NCI-H526 (cell line): ENCODE data around the gene NUDT8.
"Not testable (repeated sequence)": the region's sequence is repeated elsewhere in the genome, so short reads cannot be mapped to it uniquely, and the experiment has no call there.

Source experiments
- DNase-seq, 2 experiments: peaks; one replicate each; lab custom pipeline; 2025; lab: John Stamatoyannopoulos, UW

The NUDT8 gene

DNA sequence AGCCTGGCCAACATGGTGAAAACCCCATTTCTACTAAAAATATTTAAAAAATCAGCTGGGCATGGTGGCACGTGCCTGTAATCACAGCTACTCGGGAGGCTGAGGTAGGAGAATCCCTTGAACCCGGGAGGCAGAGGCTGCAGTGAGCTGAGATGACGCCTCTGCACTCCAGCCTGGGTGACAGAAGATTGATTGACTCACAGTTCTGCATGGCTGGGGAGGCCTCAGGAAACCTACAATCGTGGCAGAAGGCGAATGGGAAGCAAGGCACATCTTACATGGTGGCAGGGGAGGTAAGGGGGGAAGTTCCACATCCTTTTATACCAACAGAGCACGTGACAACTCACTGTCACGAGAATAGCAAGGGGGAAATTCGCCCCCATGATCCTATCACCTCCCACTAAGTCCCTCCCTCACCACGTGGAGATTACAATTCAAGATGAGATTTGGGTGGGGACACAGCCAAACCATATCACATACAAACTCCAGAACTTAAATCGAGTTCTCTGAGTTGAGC lies 40.8 kb downstream of the NUDT8 start:
- DNase-seq, result not testable (repeated sequence)

DNA sequence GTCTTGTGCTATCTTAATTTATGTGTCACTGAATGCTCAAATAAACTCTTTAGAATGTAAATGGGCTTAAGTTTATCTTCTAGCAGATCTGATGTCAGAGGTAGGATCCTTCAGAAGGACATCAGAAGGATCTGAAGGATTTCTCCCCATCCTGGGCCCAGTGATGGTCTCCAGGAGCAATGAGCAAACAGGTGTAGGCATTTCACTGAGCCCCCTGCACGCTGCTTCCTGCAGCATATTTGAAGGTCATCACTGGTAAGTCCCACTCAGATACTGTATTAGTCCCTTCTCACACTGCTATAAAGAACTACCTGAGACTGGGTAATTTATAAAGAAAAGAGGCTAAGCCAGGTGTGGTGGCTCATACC lies 41.6 kb downstream of the NUDT8 start:
- no peak for DNase-seq

GRCh38 chr11:67586568-67587250 lies 43.0 kb downstream of the NUDT8 start:
- no peak for DNase-seq

DNA sequence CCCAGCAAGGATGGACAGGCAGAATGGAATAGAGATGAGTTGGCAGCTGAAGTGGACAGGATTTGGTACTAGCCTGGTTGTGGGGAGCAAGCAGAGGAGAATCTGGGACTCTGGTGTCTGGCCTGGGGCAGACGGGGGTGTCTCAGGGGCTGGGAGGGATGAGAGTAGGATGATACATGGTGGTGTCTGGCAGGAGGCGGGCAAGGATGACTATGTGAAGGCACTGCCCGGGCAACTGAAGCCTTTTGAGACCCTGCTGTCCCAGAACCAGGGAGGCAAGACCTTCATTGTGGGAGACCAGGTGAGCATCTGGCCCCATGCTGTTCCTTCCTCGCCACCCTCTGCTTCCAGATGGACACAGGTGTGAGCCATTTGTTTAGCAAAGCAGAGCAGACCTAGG lies 43.8 kb downstream of the NUDT8 start:
- DNase-seq, result no peak

GRCh38 chr11:67584881-67585873 lies 44.6 kb downstream of the NUDT8 start:
- peak in 1 of 2 experiments; percentile 12 for DNase-seq

GRCh38 chr11:67584205-67584880 lies 45.4 kb downstream of the NUDT8 start:
- DNase-seq, result peak; percentile 47 to 83

- peak; percentile 95 to 98 for DNase-seq
These were observed 46.2 kb downstream of the NUDT8 start, which contains the start of gene GSTP1 for GRCh38 chr11:67583247-67584204. Gene GSTP1, plus strand, starts transcription at chr11:67583812. Its CDS starts 32 bp downstream, at chr11:67583844.

- peak; percentile 46 to 55 for DNase-seq
These were observed 47.7 kb downstream of the NUDT8 start for GRCh38 chr11:67582011-67582410.

GRCh38 chr11:67581469-67581868 lies 48.3 kb downstream of the NUDT8 start:
- DNase-seq, result peak; percentile 66 to 75

DNA sequence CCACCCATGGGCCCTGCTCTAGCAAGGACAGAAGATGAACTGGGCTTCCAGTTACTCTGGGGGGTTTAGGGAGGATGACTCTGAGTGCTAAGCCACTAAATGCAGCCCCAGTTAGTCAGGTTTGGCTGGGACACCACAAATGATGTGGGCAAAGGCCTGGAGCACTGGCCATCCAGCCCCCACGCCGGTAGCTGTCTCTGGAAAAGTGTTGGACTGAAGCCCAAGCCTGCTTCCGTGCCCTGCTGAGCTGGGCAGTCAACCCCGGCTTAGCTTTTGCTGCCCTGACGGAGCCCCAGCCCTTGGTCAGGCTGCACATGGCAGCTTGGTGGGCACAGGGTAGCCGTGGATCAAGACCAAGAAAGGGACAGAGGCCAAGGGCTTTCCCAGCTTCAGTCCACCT lies 51.8 kb downstream of the NUDT8 start:
- DNase-seq, result no peak
